ENCODE data around the gene CEP250.

CEP250 gene

DNA sequence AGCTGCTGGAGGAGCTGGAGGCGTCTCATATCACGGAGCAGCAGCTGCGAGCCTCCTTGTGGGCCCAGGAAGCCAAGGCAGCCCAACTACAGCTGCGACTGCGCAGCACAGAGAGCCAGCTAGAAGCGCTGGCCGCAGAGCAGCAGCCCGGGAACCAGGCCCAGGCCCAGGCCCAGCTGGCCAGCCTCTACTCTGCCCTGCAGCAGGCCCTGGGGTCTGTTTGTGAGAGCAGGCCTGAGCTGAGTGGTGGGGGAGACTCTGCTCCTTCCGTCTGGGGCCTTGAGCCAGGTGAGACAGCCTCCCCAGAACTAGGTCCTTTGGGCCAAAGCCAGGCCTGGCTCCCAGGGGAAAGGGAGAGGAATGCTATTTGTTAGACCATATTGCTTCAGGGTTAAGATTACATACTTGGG is 42.4 kb downstream of the CEP250 start:
- peaks cover 26% of the 10 kb centered on the region for H3K79me1 ChIP-seq (replicated peaks; ENCODE audit: low read length, poor library complexity, severe bottlenecking)
- H2AFZ ChIP-seq (ENCODE audit: low read depth, low read length) = no peak overlapping the region
- no peak overlapping the region for H2BK15ac ChIP-seq (ENCODE audit: low read depth, poor library complexity, severe bottlenecking)
- 95% methylated on average over 9 of the region's 9 CpGs for WGBS
- no peak overlapping the region for H2BK12ac ChIP-seq (ENCODE audit: low read length in 2 of 2)
- DNase-seq = no peak
- H3K27me3 ChIP-seq (ENCODE audit: control insufficient read depth in 1 of 2, insufficient read depth in 1 of 2, low read length in 2 of 2) = no peaks in the 10 kb centered on the region
- no peaks in the 10 kb centered on the region for H3K9me3 ChIP-seq (ENCODE audit: control insufficient read depth, low read length)
- H3K4ac ChIP-seq (ENCODE audit: low read depth in 1 of 2, low read length in 2 of 2) = no peak overlapping the region
- H3K27ac ChIP-seq (ENCODE audit: low read length, poor library complexity, severe bottlenecking) = no peak overlapping the region
- no peak overlapping the region for H3K4me3 ChIP-seq (ENCODE audit: insufficient read depth in 1 of 2, low read depth in 1 of 2, low read length in 2 of 2)
- no peak overlapping the region for H3K18ac ChIP-seq (ENCODE audit: low read depth in 1 of 2, low read length in 2 of 2)
- no peak overlapping the region for H3K23ac ChIP-seq (ENCODE audit: low read length in 2 of 2)
- peak overlapping the region; percentile 78 for H3K9ac ChIP-seq (ENCODE audit: low read length)
- H2BK5ac ChIP-seq (ENCODE audit: low read depth, low read length, poor library complexity, severe bottlenecking) = no peak overlapping the region
- H2BK120ac ChIP-seq (ENCODE audit: low read depth, low read length) = no peak overlapping the region
- H3K4me1 ChIP-seq (ENCODE audit: control insufficient read depth, insufficient read depth, low read depth, low read length) = no peaks in the 10 kb centered on the region
- H3K14ac ChIP-seq (ENCODE audit: low read length in 2 of 2) = no peak overlapping the region
- H3K4me2 ChIP-seq (ENCODE audit: low read length, poor library complexity, severe bottlenecking) = no peak overlapping the region
- H4K91ac ChIP-seq (ENCODE audit: low read length) = no peak overlapping the region
- no peak overlapping the region for H4K8ac ChIP-seq (ENCODE audit: low read length)
- H3K36me3 ChIP-seq (ENCODE audit: control insufficient read depth in 1 of 2, insufficient read depth in 2 of 2, low read depth in 1 of 2, low read length in 2 of 2) = peaks cover 74 to 96% of the 10 kb centered on the region in 2 experiments
- H2AK5ac ChIP-seq (ENCODE audit: low read length, severe bottlenecking) = no peak overlapping the region

DNA sequence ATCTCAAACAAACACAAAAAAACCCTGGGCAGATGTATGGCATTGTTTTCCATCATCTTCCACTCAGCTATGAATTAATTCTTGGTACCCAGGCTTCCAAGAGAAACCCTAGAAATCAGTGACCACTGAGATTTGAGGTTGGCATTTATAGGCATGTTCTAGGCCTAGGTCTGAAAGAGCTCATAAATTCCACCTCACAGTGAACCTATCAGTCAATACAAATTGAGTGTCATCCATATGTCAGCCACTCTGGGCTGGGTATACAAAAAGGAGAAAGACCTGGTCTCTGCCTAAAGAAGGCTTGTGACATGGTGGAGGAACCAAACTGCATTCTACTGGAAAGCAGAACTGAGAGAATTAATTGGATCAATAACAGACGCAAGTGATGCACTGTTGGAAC is 43.9 kb downstream of the CEP250 start:
- no peak overlapping the region for H3K4me3 ChIP-seq (ENCODE audit: insufficient read depth in 1 of 2, low read depth in 1 of 2, low read length in 2 of 2)
- H3K27me3 ChIP-seq (ENCODE audit: control insufficient read depth in 1 of 2, insufficient read depth in 1 of 2, low read length in 2 of 2) = no peaks in the 10 kb centered on the region
- no peak overlapping the region for H2BK12ac ChIP-seq (ENCODE audit: low read length in 2 of 2)
- H4K8ac ChIP-seq (ENCODE audit: low read length) = no peak overlapping the region
- H3K4me2 ChIP-seq (ENCODE audit: low read length, poor library complexity, severe bottlenecking) = no peak overlapping the region
- H3K4me1 ChIP-seq (ENCODE audit: control insufficient read depth, insufficient read depth, low read depth, low read length) = no peaks in the 10 kb centered on the region
- H3K27ac ChIP-seq (ENCODE audit: low read length, poor library complexity, severe bottlenecking) = no peak overlapping the region
- H2BK120ac ChIP-seq (ENCODE audit: low read depth, low read length) = no peak overlapping the region
- H3K36me3 ChIP-seq (ENCODE audit: control insufficient read depth in 1 of 2, insufficient read depth in 2 of 2, low read depth in 1 of 2, low read length in 2 of 2) = peaks cover 77 to 96% of the 10 kb centered on the region in 2 experiments
- H3K4ac ChIP-seq (ENCODE audit: low read depth in 1 of 2, low read length in 2 of 2) = no peak overlapping the region
- no peak overlapping the region for H3K9ac ChIP-seq (ENCODE audit: low read length)
- 95% methylated on average over 1 of the region's 1 CpG for WGBS
- H2BK15ac ChIP-seq (ENCODE audit: low read depth, poor library complexity, severe bottlenecking) = no peak overlapping the region
- no peak overlapping the region for H2AFZ ChIP-seq (ENCODE audit: low read depth, low read length)
- H3K14ac ChIP-seq (ENCODE audit: low read length in 2 of 2) = no peak overlapping the region
- H3K23ac ChIP-seq (ENCODE audit: low read length in 2 of 2) = no peak overlapping the region
- H3K9me3 ChIP-seq (ENCODE audit: control insufficient read depth, low read length) = no peaks in the 10 kb centered on the region
- DNase-seq = no peak
- no peak overlapping the region for H2BK5ac ChIP-seq (ENCODE audit: low read depth, low read length, poor library complexity, severe bottlenecking)
- H2AK5ac ChIP-seq (ENCODE audit: low read length, severe bottlenecking) = no peak overlapping the region
- H4K91ac ChIP-seq (ENCODE audit: low read length) = no peak overlapping the region
- peaks cover 26% of the 10 kb centered on the region for H3K79me1 ChIP-seq (replicated peaks; ENCODE audit: low read length, poor library complexity, severe bottlenecking)
- no peak overlapping the region for H3K18ac ChIP-seq (ENCODE audit: low read depth in 1 of 2, low read length in 2 of 2)

DNA sequence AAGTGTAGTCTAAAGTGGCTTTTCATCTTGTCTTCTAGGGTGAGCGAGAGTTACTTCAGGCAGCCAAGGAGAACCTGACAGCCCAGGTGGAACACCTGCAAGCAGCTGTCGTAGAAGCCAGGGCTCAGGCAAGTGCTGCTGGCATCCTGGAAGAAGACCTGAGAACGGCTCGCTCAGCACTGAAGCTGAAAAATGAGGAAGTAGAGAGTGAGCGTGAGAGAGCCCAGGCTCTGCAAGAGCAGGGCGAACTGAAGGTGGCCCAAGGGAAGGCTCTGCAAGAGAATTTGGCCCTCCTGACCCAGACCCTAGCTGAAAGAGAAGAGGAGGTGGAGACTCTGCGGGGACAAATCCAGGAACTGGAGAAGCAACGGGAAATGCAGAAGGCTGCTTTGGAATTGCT is 47.0 kb downstream of the CEP250 start:
- Histone ChIP-seq H3K4me3 (ENCODE audit: insufficient read depth in 1 of 2, low read depth in 1 of 2, low read length in 2 of 2) (no peak overlapping the region), H3K27me3 (ENCODE audit: control insufficient read depth in 1 of 2, insufficient read depth in 1 of 2, low read length in 2 of 2) (no peaks in the 10 kb centered on the region), H2BK5ac (ENCODE audit: low read depth, low read length, poor library complexity, severe bottlenecking) (no peak overlapping the region), H3K14ac (ENCODE audit: low read length in 2 of 2) (no peak overlapping the region), H2BK12ac (ENCODE audit: low read length in 2 of 2) (no peak overlapping the region), H3K79me1 (replicated peaks; ENCODE audit: low read length, poor library complexity, severe bottlenecking) (peaks cover 41% of the 10 kb centered on the region), H3K36me3 (ENCODE audit: control insufficient read depth in 1 of 2, insufficient read depth in 2 of 2, low read depth in 1 of 2, low read length in 2 of 2) (peaks cover 71 to 95% of the 10 kb centered on the region in 2 experiments), H3K27ac (ENCODE audit: low read length, poor library complexity, severe bottlenecking) (no peak overlapping the region), H2BK120ac (ENCODE audit: low read depth, low read length) (no peak overlapping the region), H2AK5ac (ENCODE audit: low read length, severe bottlenecking) (no peak overlapping the region), H4K91ac (ENCODE audit: low read length) (no peak overlapping the region), H2AFZ (ENCODE audit: low read depth, low read length) (no peak overlapping the region), H3K23ac (ENCODE audit: low read length in 2 of 2) (no peak overlapping the region), H3K4me1 (ENCODE audit: control insufficient read depth, insufficient read depth, low read depth, low read length) (peaks cover 3% of the 10 kb centered on the region), H3K4ac (ENCODE audit: low read depth in 1 of 2, low read length in 2 of 2) (no peak overlapping the region), H2BK15ac (ENCODE audit: low read depth, poor library complexity, severe bottlenecking) (no peak overlapping the region), H3K4me2 (ENCODE audit: low read length, poor library complexity, severe bottlenecking) (no peak overlapping the region), H4K8ac (ENCODE audit: low read length) (no peak overlapping the region), H3K18ac (ENCODE audit: low read depth in 1 of 2, low read length in 2 of 2) (no peak overlapping the region), H3K9ac (ENCODE audit: low read length) (no peak overlapping the region), H3K9me3 (ENCODE audit: control insufficient read depth, low read length) (no peaks in the 10 kb centered on the region)
- WGBS = 98% methylated on average over 8 of the region's 8 CpGs
- no peak for DNase-seq

DNA sequence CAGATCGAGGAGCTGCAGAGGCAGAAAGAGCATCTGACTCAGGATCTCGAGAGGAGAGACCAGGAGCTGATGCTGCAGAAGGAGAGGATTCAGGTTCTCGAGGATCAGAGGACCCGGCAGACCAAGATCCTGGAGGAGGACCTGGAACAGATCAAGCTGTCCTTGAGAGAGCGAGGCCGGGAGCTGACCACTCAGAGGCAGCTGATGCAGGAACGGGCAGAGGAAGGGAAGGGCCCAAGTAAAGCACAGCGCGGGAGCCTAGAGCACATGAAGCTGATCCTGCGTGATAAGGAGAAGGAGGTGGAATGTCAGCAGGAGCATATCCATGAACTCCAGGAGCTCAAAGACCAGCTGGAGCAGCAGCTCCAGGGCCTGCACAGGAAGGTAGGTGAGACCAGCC is 47.9 kb downstream of the CEP250 start:
- no peak overlapping the region for H2AFZ ChIP-seq (ENCODE audit: low read depth, low read length)
- H3K27ac ChIP-seq (ENCODE audit: low read length, poor library complexity, severe bottlenecking) = no peak overlapping the region
- no peak overlapping the region for H3K23ac ChIP-seq (ENCODE audit: low read length in 2 of 2)
- no peak overlapping the region for H3K4ac ChIP-seq (ENCODE audit: low read depth in 1 of 2, low read length in 2 of 2)
- no peak overlapping the region for H2BK15ac ChIP-seq (ENCODE audit: low read depth, poor library complexity, severe bottlenecking)
- H3K4me3 ChIP-seq (ENCODE audit: insufficient read depth in 1 of 2, low read depth in 1 of 2, low read length in 2 of 2) = no peak overlapping the region
- no peaks in the 10 kb centered on the region for H3K27me3 ChIP-seq (ENCODE audit: control insufficient read depth in 1 of 2, insufficient read depth in 1 of 2, low read length in 2 of 2)
- no peaks in the 10 kb centered on the region for H3K9me3 ChIP-seq (ENCODE audit: control insufficient read depth, low read length)
- peaks cover 46% of the 10 kb centered on the region for H3K79me1 ChIP-seq (replicated peaks; ENCODE audit: low read length, poor library complexity, severe bottlenecking)
- H4K8ac ChIP-seq (ENCODE audit: low read length) = no peak overlapping the region
- 96% methylated on average over 10 of the region's 10 CpGs for WGBS
- no peak overlapping the region for H3K18ac ChIP-seq (ENCODE audit: low read depth in 1 of 2, low read length in 2 of 2)
- H2BK120ac ChIP-seq (ENCODE audit: low read depth, low read length) = no peak overlapping the region
- H4K91ac ChIP-seq (ENCODE audit: low read length) = no peak overlapping the region
- no peak for DNase-seq
- no peak overlapping the region for H3K9ac ChIP-seq (ENCODE audit: low read length)
- H2BK12ac ChIP-seq (ENCODE audit: low read length in 2 of 2) = no peak overlapping the region
- H2AK5ac ChIP-seq (ENCODE audit: low read length, severe bottlenecking) = no peak overlapping the region
- H3K14ac ChIP-seq (ENCODE audit: low read length in 2 of 2) = no peak overlapping the region
- no peak overlapping the region for H2BK5ac ChIP-seq (ENCODE audit: low read depth, low read length, poor library complexity, severe bottlenecking)
- H3K36me3 ChIP-seq (ENCODE audit: control insufficient read depth in 1 of 2, insufficient read depth in 2 of 2, low read depth in 1 of 2, low read length in 2 of 2) = peaks cover 72 to 98% of the 10 kb centered on the region in 2 experiments
- no peak overlapping the region for H3K4me2 ChIP-seq (ENCODE audit: low read length, poor library complexity, severe bottlenecking)
- H3K4me1 ChIP-seq (ENCODE audit: control insufficient read depth, insufficient read depth, low read depth, low read length) = peaks cover 5% of the 10 kb centered on the region

Measured in mesenchymal stem cell (in vitro differentiated cells and primary cell).